GM21576 (cell line): ENCODE results near the gene RPH3AL.

ENCODE experiments used
- ATAC-seq: cut with Tn5 transposase; IDR thresholded peaks from one replicate; pipeline ENCODE4 v1.9.1; 2021; ENCODE audit warnings: mild to moderate bottlenecking, moderate library complexity; ENCODE audit not compliant: unreplicated experiment

RPH3AL gene

GRCh38 chr17:163514-164098, 189.0 kb downstream of the RPH3AL start:
- ATAC-seq: no peak

- no peak for ATAC-seq
These were observed 189.9 kb downstream of the RPH3AL start for GRCh38 chr17:162689-163088.
